HG03460 (cell line): ENCODE measurements around the gene CORO7.
"Not testable (repeated sequence)": the region's sequence is repeated elsewhere in the genome, so short reads cannot be mapped to it uniquely, and the experiment has no call there.

Experiments used
- ATAC-seq: cut with Tn5 transposase; IDR thresholded peaks from one replicate; pipeline ENCODE4 v1.9.1; 2021; ENCODE audit not compliant: unreplicated experiment

Gene CORO7

GRCh38 chr16:4403133-4403949, 13.1 kb downstream of the CORO7 start:
- no peak for ATAC-seq

DNA sequence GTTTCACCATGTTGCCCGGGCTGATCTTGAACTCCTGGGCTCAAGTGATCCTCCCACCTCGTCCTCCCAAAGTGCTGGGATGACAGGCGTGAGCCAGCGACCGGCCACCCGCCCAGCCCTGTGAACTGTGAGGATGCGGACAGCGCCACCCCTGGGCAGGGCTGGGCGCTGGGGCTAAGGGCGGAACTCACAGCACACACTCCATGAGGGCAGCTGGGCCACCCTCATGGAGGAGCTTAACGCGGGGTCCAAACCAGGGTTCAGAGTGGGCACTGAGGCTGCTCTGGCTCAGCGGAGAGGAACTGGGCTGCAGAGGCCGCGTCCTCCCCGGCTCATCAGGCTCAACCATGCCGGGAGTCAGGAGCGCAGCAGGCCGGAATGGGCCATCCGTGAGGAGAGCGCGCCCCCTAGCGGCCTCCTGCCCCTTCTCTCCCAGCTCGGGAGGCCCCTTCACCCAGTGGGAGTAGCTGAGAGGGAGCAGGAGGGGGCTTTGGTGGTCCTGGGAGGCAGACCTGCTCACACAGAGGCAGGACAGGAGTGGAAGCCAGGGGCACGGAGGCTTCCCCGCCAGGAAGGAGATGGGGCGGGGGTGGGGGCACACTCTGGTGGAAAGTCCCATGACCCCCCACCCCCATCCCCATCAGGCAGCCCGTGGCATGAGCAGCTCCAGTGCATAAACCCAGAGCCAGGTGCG, 13.8 kb downstream of the CORO7 start:
- no peak for ATAC-seq

GRCh38 chr16:4401510-4401909, 14.9 kb downstream of the CORO7 start:
- ATAC-seq: no peak

DNA sequence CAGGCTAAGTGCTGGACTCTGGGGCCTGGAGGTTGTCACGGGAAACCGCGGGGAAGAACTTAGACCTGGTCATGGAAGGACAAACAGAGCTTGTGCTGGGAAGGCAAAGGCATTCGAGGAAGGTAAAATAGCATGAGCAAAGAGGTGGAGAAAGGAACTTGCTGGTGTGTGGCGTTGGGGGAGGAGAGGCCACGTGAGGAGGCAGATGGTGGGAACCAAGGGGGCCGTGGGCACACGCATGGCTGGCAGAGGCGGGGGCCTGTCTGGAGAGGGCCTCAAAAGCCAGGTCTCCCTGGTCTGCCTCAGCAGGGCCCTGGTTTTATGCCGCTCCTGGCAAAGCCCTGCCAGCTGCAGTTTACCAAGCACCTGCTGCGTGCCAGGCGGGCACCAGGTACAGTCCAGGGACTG, 15.3 kb downstream of the CORO7 start:
- no peak for ATAC-seq

- no peak for ATAC-seq
Observed at GRCh38 chr16:4399001-4399730, 17.2 kb downstream of the CORO7 start.

DNA sequence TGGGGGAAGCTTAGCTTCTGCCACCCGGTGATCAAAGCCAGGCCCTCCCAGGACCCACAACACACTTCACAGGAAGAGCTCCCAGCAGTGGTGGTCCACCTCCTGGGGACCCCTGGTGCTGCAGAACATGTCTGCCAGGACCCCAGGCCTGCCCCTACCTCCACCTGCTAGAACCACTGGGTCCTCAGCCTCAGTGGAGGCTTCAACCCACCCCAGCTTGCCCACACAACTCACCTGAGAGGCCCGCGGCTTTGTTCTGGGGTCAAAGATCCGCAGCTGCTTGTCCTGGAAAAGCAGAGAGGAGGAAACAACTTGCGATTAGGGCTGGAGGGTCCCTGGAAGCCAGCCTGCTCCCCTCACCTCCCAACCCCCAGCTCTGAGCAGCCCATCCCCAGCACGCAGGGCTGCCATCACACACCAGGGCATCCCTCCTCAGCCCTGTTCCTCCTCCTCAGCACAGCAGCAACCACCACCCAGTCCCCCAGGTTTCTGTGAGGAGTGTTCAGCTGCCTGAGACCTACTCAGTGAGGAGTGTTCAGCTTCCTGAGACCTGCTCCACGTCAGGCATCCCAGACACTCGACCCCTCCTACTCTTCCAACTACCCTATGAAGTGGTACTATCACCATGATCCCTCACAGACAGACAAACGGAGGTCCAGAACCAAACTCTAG, 21.2 kb downstream of the CORO7 start:
- no peak for ATAC-seq

GRCh38 chr16:4393850-4394249, 22.5 kb downstream of the CORO7 start:
- ATAC-seq: not testable (repeated sequence)

DNA sequence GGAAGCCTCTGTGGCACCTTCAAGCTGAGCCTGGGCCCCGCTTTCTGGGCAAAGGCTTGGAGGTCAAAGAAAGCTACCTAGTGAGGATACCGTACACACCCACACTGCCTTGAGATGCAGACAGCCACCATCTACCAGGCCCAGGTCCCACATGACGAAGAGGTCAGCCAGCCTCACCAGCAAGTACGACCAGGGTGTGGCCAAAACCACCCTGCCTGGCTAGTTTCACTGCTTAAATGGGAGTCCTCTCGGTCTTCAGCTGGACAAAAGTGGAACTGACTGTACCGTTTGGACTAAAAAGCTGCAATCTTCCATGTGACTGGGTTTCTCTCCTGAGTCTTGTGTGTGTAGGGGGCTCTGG, 23.2 kb downstream of the CORO7 start:
- no peak for ATAC-seq

GRCh38 chr16:4392382-4393239, 23.8 kb downstream of the CORO7 start:
- no peak for ATAC-seq

DNA sequence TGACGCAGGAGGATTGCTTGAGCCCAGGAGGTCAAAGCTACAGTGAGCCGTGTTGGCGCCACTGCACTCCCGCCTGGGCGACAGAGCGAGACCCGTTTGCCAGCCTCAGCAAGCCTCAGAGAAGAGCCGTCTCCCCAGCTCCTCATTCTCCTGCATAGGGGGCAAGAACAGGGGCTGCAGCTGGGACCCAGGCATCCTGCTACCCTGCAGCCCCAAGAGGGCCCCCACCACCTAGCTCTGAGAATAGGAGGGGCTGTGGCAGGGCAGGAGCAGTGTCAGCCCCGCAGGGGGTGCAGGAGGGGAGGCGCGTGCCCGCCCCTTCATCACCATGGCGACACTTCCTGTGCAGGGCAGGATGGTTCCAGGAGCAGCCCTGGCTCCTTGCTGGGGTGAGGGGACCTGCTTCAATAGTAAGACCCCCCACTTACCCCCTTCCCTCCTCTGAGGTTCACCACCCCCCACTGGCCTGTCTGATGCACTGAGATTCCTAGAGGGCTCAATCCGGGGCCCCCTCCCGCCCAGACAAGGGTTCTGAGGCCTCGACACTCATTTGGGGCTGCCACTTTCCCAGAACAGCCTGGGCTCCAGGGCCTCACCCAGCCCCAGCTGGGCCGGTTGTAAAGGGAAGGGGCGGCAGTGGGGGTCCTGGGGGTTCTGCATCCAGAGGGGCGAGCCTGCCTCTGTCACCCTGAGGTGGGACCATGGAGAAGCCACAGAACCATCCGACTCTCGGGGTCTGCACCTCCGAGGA, 24.6 kb downstream of the CORO7 start:
- ATAC-seq: no peak

DNA sequence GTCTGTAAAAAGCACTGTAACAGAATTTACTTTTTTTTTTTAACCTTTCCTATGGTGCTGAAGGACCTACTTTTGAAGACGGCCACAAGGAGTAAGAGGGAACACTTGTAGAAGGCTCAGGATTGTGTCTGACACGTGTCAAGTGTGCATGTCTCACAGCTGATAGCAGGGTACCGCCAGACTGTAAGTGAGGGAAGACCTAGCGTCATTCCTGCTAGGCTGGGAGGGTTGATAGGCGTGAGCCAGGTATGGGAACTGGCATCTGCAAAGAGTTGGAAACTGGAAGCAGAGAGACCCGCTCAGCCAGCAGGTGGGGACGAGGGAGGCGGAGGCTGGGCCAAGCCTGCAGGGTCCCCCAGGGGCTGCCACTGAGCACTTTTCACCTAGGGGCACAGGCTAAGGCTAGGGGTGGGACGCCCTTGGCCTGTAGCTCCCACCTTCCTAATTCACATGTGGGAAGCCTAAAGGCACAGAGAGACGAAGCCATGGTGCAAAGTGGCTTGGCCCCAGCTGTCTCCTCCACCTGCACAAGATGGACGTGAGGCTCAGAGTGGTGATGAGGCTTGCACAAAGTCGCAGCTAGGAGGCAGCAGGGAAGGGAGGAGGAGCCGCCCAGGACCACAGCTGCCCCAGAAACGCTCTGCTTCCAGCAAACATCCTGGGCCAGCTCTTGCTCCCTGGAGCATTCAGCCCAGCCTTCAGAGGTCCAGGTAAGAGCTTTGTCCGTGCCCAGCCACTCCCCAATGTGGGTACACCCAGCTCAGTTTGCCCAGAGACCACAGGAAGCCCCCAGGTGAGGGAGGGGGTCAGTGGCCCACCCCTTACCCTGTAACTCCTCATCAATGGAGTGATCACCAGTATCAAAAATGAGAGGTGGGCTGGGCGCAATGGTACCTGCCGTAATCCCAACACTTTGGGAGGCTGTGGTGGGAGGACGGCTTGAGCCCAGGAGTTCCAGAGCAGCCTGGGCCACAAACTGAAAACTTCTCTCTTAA, 25.8 kb downstream of the CORO7 start:
- ATAC-seq: no peak

- no peak for ATAC-seq
Observed at GRCh38 chr16:4389051-4389955, 27.1 kb downstream of the CORO7 start.

DNA sequence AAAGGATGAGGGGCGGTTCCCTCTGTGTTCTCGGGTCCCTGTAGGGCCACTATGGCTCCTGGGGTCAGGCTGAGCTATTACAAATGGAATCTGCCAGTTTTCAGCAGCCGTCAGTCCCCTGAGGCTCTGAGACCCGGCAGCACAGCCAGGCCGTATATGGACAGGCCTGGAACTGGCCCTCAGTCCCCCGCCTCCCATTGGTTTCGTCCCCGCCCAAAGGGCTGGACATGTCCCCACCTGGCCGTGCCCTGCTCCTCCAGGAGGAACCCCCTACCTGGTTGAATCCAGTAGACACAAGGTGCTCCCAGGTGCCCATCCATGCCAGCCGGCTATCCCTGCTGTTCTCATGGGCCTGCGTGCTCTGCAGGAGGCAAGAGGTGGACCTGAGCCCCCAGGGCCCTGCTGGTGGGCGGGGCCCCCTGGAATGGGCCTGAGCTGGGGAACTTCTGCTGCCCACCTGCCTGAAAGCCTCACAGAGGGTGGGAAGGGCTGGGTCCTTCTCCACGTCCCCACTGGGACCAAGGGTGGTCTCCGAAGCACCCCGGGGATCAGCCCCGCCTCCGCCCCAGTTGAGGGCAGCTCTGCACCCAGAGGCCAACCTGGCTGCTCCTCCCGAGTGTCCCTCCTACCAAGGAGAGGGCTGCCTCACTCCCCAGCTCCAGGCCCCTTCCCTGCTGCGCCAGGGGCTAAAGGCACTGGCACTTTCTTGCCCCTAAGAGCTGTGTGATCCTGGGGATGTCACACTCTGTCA, 27.9 kb downstream of the CORO7 start:
- no peak for ATAC-seq

- no peak for ATAC-seq
Observed at GRCh38 chr16:4387781-4388180, 28.6 kb downstream of the CORO7 start.

GRCh38 chr16:4386951-4387565, 29.3 kb downstream of the CORO7 start:
- ATAC-seq: no peak

GRCh38 chr16:4386451-4386805, 30.0 kb downstream of the CORO7 start:
- ATAC-seq: no peak
